AG04450 (cell line): Measurements from ENCODE around the gene NRIP1. TPM values are rescaled to one million over a fixed set of nuclear protein-coding genes. Genes with fewer than 3 reads are reported as not detected.

Experiments
- CTCF ChIA-PET: fragments of 300-600, 350-600 bp; formaldehyde crosslinking; extraction: SDS; loops from one replicate; lab custom pipeline; 2022; ENCODE audit warnings: antibody characterized with exemption, inconsistent platforms; lab: Charles Lee
- POLR2A ChIA-PET: fragments of 350-600 bp; formaldehyde crosslinking; extraction: SDS; loops from one replicate; lab custom pipeline; 2021; ENCODE audit warnings: antibody characterized with exemption, inconsistent platforms; lab: Yijun Ruan, JAX
- DNase-seq: peaks from one replicate; pipeline ENCODE4 v3.0.0-alpha.2; 2011; ENCODE audit warnings: low read depth, low spot score
- H3K27ac ChIP-seq: one replicate; pipeline ENCODE4 v1.5.1; 2012; ENCODE audit warnings: low read depth, low read length, control low read depth
- H3K27me3 ChIP-seq: one replicate; pipeline ENCODE4 v1.6.0; 2012; ENCODE audit warnings: low read length; ENCODE audit not compliant: control insufficient read depth, insufficient read depth
- H3K4me3 ChIP-seq: 2 replicates; pipeline ENCODE4 v1.5.1; 2011; ENCODE audit warnings: mild to moderate bottlenecking, low read depth, low read length, control low read depth
- H3K9me3 ChIP-seq: 2 replicates; pipeline ENCODE4 v1.5.1; 2012; ENCODE audit warnings: low read length; ENCODE audit not compliant: control insufficient read depth, insufficient read depth
- polyA plus RNA-seq: library from polyadenylated mRNA; depleted of rRNA; stranded (reverse); fragments of >200 nt; gene quantifications from 2 replicates; pipeline ENCODE4 v1.2.3, GENCODE V29; 2011
- TF ChIP-seq, protein P1 (sequence below): IDR thresholded peaks from 2 replicates; pipeline ENCODE4 v1.5.1; 2011; ENCODE audit warnings: low read depth, low read length, control low read depth, inconsistent platforms

NRIP1 gene
- polyA plus RNA-seq, 1 experiment, result 22.6 TPM

DNA sequence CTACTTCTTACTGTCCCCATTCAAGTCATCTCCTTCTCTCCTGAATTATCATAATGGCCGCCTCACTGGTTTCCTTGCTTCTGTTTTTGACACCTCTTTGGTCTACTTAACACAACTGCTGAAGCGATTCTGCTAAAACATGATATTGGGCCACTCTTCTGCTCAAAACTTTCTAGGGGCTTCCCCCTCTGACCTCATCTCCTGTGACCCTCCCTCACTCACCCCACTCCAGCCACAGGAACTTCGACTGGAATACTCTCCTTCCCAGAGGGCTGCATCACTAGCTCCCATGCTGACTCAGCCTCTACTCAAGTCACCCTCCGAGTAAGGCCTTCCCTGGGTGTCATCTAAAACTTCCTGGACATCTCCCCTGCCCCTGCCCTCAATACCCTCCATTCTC lies 35.7 kb downstream of the NRIP1 start:
- ChIA-PET POLR2A (no interaction called here), CTCF (no interaction called here)
- Histone ChIP-seq H3K9me3 (no peaks in the 10 kb centered on the region), H3K27me3 (no peaks in the 10 kb centered on the region), H3K27ac (no peak overlapping the region), H3K4me3 (no peak overlapping the region)
- TF ChIP-seq, protein P1, sequence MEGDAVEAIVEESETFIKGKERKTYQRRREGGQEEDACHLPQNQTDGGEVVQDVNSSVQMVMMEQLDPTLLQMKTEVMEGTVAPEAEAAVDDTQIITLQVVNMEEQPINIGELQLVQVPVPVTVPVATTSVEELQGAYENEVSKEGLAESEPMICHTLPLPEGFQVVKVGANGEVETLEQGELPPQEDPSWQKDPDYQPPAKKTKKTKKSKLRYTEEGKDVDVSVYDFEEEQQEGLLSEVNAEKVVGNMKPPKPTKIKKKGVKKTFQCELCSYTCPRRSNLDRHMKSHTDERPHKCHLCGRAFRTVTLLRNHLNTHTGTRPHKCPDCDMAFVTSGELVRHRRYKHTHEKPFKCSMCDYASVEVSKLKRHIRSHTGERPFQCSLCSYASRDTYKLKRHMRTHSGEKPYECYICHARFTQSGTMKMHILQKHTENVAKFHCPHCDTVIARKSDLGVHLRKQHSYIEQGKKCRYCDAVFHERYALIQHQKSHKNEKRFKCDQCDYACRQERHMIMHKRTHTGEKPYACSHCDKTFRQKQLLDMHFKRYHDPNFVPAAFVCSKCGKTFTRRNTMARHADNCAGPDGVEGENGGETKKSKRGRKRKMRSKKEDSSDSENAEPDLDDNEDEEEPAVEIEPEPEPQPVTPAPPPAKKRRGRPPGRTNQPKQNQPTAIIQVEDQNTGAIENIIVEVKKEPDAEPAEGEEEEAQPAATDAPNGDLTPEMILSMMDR, result no peak
- DNase-seq, result no peak

DNA sequence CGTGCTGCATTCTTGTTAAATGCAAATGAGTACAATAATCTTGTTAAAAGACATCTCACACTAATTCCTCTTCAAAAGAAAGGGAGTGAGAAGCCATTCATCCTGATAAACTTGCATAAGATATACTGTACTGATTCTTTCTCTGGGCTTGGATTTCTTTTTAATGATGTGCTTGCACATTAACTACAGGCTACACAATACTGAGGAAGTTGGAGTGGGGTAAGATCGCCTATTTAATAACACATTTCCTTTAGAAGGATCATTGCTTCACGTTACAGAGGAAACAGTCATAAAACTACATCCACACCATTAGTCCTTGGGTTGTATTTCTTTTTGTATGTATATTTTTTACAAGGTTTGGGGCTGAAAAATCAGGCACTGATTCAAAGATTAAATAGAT lies 36.6 kb downstream of the NRIP1 start:
- CTCF ChIA-PET, result no interaction called here
- no peaks in the 10 kb centered on the region for H3K27me3 ChIP-seq
- POLR2A ChIA-PET, result no interaction called here
- H3K9me3 ChIP-seq, result no peaks in the 10 kb centered on the region
- DNase-seq, result no peak
- no peak overlapping the region for H3K27ac ChIP-seq
- H3K4me3 ChIP-seq, result no peak overlapping the region
- TF ChIP-seq, protein P1, result no peak

- no peak overlapping the region for H3K27ac ChIP-seq
- CTCF ChIA-PET, result no interaction called here
- no peaks in the 10 kb centered on the region for H3K9me3 ChIP-seq
- POLR2A ChIA-PET, result no interaction called here
- H3K27me3 ChIP-seq, result no peaks in the 10 kb centered on the region
- H3K4me3 ChIP-seq, result no peak overlapping the region
- TF ChIP-seq, protein P1, result no peak
- no peak for DNase-seq
Observed at GRCh38 chr21:15027056-15027455, 37.7 kb downstream of the NRIP1 start.

GRCh38 chr21:15026370-15026769 lies 38.4 kb downstream of the NRIP1 start:
- Histone ChIP-seq H3K27ac (no peak overlapping the region), H3K27me3 (no peaks in the 10 kb centered on the region), H3K4me3 (no peak overlapping the region), H3K9me3 (no peaks in the 10 kb centered on the region)
- CTCF ChIA-PET, result no interaction called here
- POLR2A ChIA-PET, result no interaction called here
- TF ChIP-seq, protein P1, result no peak
- DNase-seq, result no peak

- TF ChIP-seq, protein P1, result no peak
- no peaks in the 10 kb centered on the region for H3K9me3 ChIP-seq
- DNase-seq, result no peak
- H3K27ac ChIP-seq, result no peak overlapping the region
- no peak overlapping the region for H3K4me3 ChIP-seq
- ChIA-PET CTCF (no interaction called here), POLR2A (no interaction called here)
- H3K27me3 ChIP-seq, result no peaks in the 10 kb centered on the region
Observed at GRCh38 chr21:15023776-15024175, 41.0 kb downstream of the NRIP1 start.
